Endodermal cell (in vitro differentiated cells): ENCODE results near the gene SRRD. TPM values are rescaled to one million over a fixed set of nuclear protein-coding genes. Genes with fewer than 3 reads are reported as not detected.
A peak's percentile ranks its signal among the peaks of the same experiment; 100 is the strongest.

Experiments
- DNase-seq: peaks from one replicate; pipeline ENCODE4 v3.0.0-alpha.2; 2017
- H3K27ac ChIP-seq: 2 replicates; pipeline ENCODE4 v1.5.1; 2013; ENCODE audit warnings: mild to moderate bottlenecking, low read depth, low read length, moderate library complexity
- H3K27me3 ChIP-seq: 2 replicates; pipeline ENCODE4 v1.6.1; 2013; ENCODE audit warnings: mild to moderate bottlenecking, low read length, moderate library complexity; ENCODE audit not compliant: insufficient read depth, control insufficient read depth, poor library complexity, severe bottlenecking
- H3K36me3 ChIP-seq: 2 replicates; pipeline ENCODE4 v1.7.0; 2013; ENCODE audit warnings: mild to moderate bottlenecking, low read length, moderate library complexity; ENCODE audit not compliant: control insufficient read depth, insufficient read depth
- H3K4me1 ChIP-seq: one replicate; pipeline ENCODE4 v1.7.0; 2013; ENCODE audit warnings: low read length; ENCODE audit not compliant: control insufficient read depth, insufficient read depth
- H3K4me3 ChIP-seq: 2 replicates; pipeline ENCODE4 v1.5.1; 2013; ENCODE audit warnings: mild to moderate bottlenecking, low read length, moderate library complexity
- H3K9ac ChIP-seq: 2 replicates; pipeline ENCODE4 v1.6.1; 2013; ENCODE audit warnings: mild to moderate bottlenecking, low read length, moderate library complexity; ENCODE audit not compliant: poor library complexity, severe bottlenecking; ENCODE audit errors: extremely low read depth
- H3K9me3 ChIP-seq: 2 replicates; pipeline ENCODE4 v1.6.1; 2013; ENCODE audit warnings: mild to moderate bottlenecking, low read length, moderate library complexity; ENCODE audit not compliant: control insufficient read depth
- H3K27ac Mint-ChIP-seq: 2 replicates; pipeline ENCODE4 v1.8.0; 2020; ENCODE audit warnings: mixed read lengths
- H3K27me3 Mint-ChIP-seq: 2 replicates; pipeline ENCODE4 v1.8.0; 2021; ENCODE audit warnings: mild to moderate bottlenecking, mixed read lengths; ENCODE audit not compliant: insufficient read depth
- H3K36me3 Mint-ChIP-seq: 2 replicates; pipeline ENCODE4 v1.8.0; 2020; ENCODE audit warnings: low read depth, mixed read lengths
- H3K4me1 Mint-ChIP-seq: 2 replicates; pipeline ENCODE4 v1.8.0; 2020; ENCODE audit warnings: mixed read lengths
- H3K4me3 Mint-ChIP-seq: 2 replicates; pipeline ENCODE4 v1.8.0; 2020; ENCODE audit warnings: mild to moderate bottlenecking, moderate library complexity, mixed read lengths
- H3K9me3 Mint-ChIP-seq: 2 replicates; pipeline ENCODE4 v1.8.0; 2020; ENCODE audit warnings: mild to moderate bottlenecking, mixed read lengths
- CTCF ChIP-seq: fragments of 200-600 bp; sonication (generic); conservative IDR thresholded peaks from 2 replicates; pipeline ENCODE4 v1.5.0; 2021; ENCODE audit warnings: antibody characterized with exemption, mild to moderate bottlenecking
- WGBS, 2 experiments: methylation state at CpG; one replicate each; pipeline versions ENCODE4 v1.1.5 to v1.1.7; 2013; ENCODE audit warnings: missing lambda C conversion rate in 2 of 2, mixed read lengths in 1 of 2; ENCODE audit not compliant: insufficient coverage in 1 of 2, insufficient read length in 1 of 2; 5-methylcytosine and 5-hydroxymethylcytosine counted together
- total RNA-seq, 2 donors: library from RNA; stranded (reverse); fragmentation: NEBNext Ultra II Directional in 1 of 2; extraction: Animal tissue kit (Norgen Biotek cat#: 25700) in 1 of 2; gene quantifications; 2 replicates in 1 of 2; 3 replicates in 1 of 2; pipeline ENCODE4 v1.2.1, GENCODE V29; 2021

Gene SRRD
- total RNA-seq, 2 donors from 2014 or later = 27.4 to 30.0 TPM

- Mint-ChIP-seq H3K27ac (peak overlapping the region; percentile 45), H3K9me3 (no peaks in the 10 kb centered on the region), H3K4me1 (peaks cover 3% of the 10 kb centered on the region), H3K36me3 (peaks cover 59% of the 10 kb centered on the region), H3K4me3 (no peak overlapping the region), H3K27me3 (no peaks in the 10 kb centered on the region)
- H3K4me3 ChIP-seq = no peak overlapping the region
- H3K9me3 ChIP-seq = no peaks in the 10 kb centered on the region
- H3K9ac ChIP-seq = no peak overlapping the region
- H3K27ac ChIP-seq = no peak overlapping the region
- WGBS, 2 experiments = 92 to 93% methylated on average over 3 to 4 of the region's 4 CpGs
- H3K36me3 ChIP-seq = peaks cover 72% of the 10 kb centered on the region
- no peak for TF ChIP-seq CTCF
- no peaks in the 10 kb centered on the region for H3K27me3 ChIP-seq
- peaks cover 3% of the 10 kb centered on the region for H3K4me1 ChIP-seq
- DNase-seq = no peak
Measured at GRCh38 chr22:26489447-26490036, 5.9 kb downstream of the SRRD start.

- no peak overlapping the region for H3K4me3 ChIP-seq
- Mint-ChIP-seq H3K9me3 (no peaks in the 10 kb centered on the region), H3K36me3 (peaks cover 77% of the 10 kb centered on the region), H3K27me3 (no peaks in the 10 kb centered on the region), H3K4me3 (no peak overlapping the region), H3K27ac (peak overlapping the region; percentile 44), H3K4me1 (peaks cover 3% of the 10 kb centered on the region)
- no peak overlapping the region for H3K9ac ChIP-seq
- DNase-seq = no peak
- 91 to 100% methylated on average over 7 to 9 of the region's 9 CpGs for WGBS, 2 experiments
- no peaks in the 10 kb centered on the region for H3K27me3 ChIP-seq
- no peaks in the 10 kb centered on the region for H3K9me3 ChIP-seq
- TF ChIP-seq CTCF = no peak
- no peak overlapping the region for H3K27ac ChIP-seq
- H3K4me1 ChIP-seq = peaks cover 9% of the 10 kb centered on the region
- H3K36me3 ChIP-seq = peaks cover 93% of the 10 kb centered on the region
Measured at GRCh38 chr22:26492220-26492619, 8.5 kb downstream of the SRRD start.

- H3K9me3 Mint-ChIP-seq = no peaks in the 10 kb centered on the region
- no peak overlapping the region for H3K9ac ChIP-seq
- H3K4me3 ChIP-seq = no peak overlapping the region
- DNase-seq = no peak
- no peak overlapping the region for H3K27ac Mint-ChIP-seq
- no peaks in the 10 kb centered on the region for H3K27me3 Mint-ChIP-seq
- no peaks in the 10 kb centered on the region for H3K27me3 ChIP-seq
- no peak overlapping the region for H3K27ac ChIP-seq
- H3K4me3 Mint-ChIP-seq = no peak overlapping the region
- H3K36me3 Mint-ChIP-seq = peaks cover 76% of the 10 kb centered on the region
- no peak for TF ChIP-seq CTCF
- H3K9me3 ChIP-seq = no peaks in the 10 kb centered on the region
- peaks cover 3% of the 10 kb centered on the region for H3K4me1 Mint-ChIP-seq
- H3K36me3 ChIP-seq = peaks cover 84% of the 10 kb centered on the region
- peaks cover 9% of the 10 kb centered on the region for H3K4me1 ChIP-seq
Measured at GRCh38 chr22:26494506-26494905, 10.8 kb downstream of the SRRD start.
